ENCODE results near the gene ITGA3. TPM values are rescaled to one million over a fixed set of nuclear protein-coding genes. Genes with fewer than 3 reads are reported as not detected.

ITGA3 gene
- total RNA-seq, 1 donor from 2014 or later: 13.2 TPM

DNA sequence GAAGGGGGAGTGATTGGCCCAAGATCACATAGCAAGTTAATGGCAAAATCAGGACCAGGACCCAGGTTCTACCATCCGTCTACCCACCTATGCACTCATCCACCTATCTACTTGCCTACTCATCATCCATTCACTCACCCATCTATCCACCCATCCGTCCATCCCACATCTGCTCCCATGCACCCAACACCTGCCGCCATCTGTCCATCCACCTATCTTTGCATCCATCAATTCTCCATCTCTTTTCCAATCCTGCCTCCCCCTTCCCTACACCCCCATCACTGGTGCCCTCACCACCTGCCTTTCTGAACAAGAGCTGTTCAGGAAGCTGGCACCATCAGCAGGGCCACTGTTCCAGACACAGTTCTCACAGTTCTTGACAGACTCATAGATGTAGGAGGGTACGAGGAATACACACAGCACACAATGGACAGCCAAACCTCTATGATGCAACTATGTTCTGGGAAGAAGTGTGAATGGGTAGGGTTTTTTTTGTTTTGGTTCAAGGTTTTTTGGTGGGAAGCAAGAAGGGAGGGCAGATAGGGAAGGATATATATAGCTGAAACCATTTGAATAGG is 69.6 kb downstream of the ITGA3 start:
- Mint-ChIP-seq H3K4me3 (ENCODE audit: unreplicated experiment) (peak overlapping the region; percentile 26), H3K9me3 (ENCODE audit: unreplicated experiment) (peaks cover 11% of the 10 kb centered on the region), H3K36me3 (ENCODE audit: unreplicated experiment) (no peaks in the 10 kb centered on the region), H3K27ac (ENCODE audit: unreplicated experiment) (peak overlapping the region; percentile 50), H3K4me1 (ENCODE audit: low read depth, unreplicated experiment) (peaks cover 37% of the 10 kb centered on the region), H3K27me3 (ENCODE audit: unreplicated experiment) (peaks cover 29% of the 10 kb centered on the region)
- TF ChIP-seq, protein P1, sequence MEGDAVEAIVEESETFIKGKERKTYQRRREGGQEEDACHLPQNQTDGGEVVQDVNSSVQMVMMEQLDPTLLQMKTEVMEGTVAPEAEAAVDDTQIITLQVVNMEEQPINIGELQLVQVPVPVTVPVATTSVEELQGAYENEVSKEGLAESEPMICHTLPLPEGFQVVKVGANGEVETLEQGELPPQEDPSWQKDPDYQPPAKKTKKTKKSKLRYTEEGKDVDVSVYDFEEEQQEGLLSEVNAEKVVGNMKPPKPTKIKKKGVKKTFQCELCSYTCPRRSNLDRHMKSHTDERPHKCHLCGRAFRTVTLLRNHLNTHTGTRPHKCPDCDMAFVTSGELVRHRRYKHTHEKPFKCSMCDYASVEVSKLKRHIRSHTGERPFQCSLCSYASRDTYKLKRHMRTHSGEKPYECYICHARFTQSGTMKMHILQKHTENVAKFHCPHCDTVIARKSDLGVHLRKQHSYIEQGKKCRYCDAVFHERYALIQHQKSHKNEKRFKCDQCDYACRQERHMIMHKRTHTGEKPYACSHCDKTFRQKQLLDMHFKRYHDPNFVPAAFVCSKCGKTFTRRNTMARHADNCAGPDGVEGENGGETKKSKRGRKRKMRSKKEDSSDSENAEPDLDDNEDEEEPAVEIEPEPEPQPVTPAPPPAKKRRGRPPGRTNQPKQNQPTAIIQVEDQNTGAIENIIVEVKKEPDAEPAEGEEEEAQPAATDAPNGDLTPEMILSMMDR (IDR thresholded peaks at IDR 0.05; ENCODE audit: partially characterized antibody, unreplicated experiment): no peak
- no peak for DNase-seq

DNA sequence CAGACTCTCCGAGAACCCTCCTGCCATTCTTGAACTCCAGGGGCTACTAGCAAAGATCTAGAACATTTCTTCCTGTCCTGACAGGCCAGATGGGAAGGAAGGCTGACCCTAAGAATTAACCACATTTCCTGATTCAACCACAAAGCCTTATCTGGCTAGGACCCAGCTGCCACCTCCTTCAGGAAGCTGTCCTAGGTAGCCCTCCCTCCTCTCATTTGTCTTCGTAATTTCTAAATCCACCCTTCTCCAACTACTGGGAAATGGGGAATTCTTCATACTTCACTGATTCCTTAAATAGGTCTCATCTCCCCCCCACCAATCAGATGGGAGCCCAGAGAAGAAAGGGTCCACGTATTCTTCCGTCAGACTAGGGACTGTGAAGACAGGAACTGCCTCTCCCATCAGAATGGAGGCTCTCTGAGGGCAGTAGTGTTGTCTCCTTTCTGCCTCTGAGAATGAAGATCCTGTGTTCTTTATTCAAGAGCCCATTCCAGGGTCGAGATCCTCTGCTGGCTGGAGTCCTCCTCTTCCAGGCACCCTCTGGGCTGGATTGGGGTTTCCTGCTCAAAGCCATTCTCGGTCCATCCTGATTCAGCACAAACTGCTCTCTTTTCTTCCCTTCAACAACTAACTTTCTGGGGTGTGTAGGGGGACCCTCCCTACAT is 71.9 kb downstream of the ITGA3 start:
- peaks cover 15% of the 10 kb centered on the region for H3K9me3 Mint-ChIP-seq (ENCODE audit: unreplicated experiment)
- H3K27me3 Mint-ChIP-seq (ENCODE audit: unreplicated experiment): peaks cover 27% of the 10 kb centered on the region
- DNase-seq: no peak
- peak overlapping the region; percentile 5 for H3K27ac Mint-ChIP-seq (ENCODE audit: unreplicated experiment)
- no peaks in the 10 kb centered on the region for H3K36me3 Mint-ChIP-seq (ENCODE audit: unreplicated experiment)
- H3K4me3 Mint-ChIP-seq (ENCODE audit: unreplicated experiment): peak overlapping the region; percentile 100
- H3K4me1 Mint-ChIP-seq (ENCODE audit: low read depth, unreplicated experiment): peaks cover 32% of the 10 kb centered on the region
- TF ChIP-seq, protein P1 (IDR thresholded peaks at IDR 0.05; ENCODE audit: partially characterized antibody, unreplicated experiment): no peak

DNA sequence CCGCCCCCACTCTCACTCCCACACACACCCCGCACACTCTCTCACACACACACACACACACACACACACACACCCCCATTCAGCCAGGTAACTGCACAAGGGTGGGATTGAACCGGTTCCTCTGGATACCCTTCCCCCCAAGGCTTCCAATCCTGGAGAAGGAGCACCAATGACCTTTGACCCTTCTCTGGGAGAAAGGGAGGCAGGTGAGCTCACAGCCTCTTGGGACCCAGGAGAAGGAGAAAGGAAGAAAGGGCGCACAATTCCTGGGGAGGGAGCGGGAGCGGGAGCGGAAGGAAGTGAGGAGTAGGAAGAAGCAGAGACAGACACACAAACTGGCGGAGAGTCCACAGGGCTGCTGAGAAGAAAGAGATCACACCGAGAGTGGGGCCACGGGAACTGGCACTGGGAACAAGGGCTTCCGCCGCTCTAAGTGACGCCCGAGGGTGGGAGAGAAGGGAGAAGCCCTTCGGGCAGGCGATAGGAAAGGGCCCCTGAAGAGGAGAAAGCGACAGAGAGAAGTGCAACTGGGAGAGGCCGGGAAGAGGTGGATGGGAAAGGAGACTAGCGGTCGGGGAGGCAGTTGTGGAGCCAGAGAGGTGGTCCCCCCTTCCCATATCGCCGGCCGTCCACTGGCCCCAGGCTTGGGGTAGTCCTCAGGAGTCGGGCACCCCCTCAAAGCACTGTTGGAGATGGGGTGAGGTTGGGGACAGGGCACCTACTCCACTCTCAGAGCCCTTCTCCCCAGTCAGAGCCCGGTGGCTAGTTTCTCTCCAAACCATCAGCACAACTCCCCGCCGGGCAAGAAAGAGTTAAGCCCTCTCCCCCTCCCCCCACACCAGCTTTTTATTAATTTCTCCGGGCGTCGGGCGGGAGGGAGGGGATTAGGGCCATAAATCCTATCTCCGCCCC is 72.8 kb downstream of the ITGA3 start:
- no peaks in the 10 kb centered on the region for H3K36me3 Mint-ChIP-seq (ENCODE audit: unreplicated experiment)
- TF ChIP-seq, protein P1 (IDR thresholded peaks at IDR 0.05; ENCODE audit: partially characterized antibody, unreplicated experiment): no peak
- peak overlapping the region; percentile 100 for H3K4me3 Mint-ChIP-seq (ENCODE audit: unreplicated experiment)
- peaks cover 24% of the 10 kb centered on the region for H3K27me3 Mint-ChIP-seq (ENCODE audit: unreplicated experiment)
- DNase-seq: peak; percentile 77
- H3K27ac Mint-ChIP-seq (ENCODE audit: unreplicated experiment): peak overlapping the region; percentile 99
- H3K9me3 Mint-ChIP-seq (ENCODE audit: unreplicated experiment): peaks cover 14% of the 10 kb centered on the region
- peaks cover 30% of the 10 kb centered on the region for H3K4me1 Mint-ChIP-seq (ENCODE audit: low read depth, unreplicated experiment)

DNA sequence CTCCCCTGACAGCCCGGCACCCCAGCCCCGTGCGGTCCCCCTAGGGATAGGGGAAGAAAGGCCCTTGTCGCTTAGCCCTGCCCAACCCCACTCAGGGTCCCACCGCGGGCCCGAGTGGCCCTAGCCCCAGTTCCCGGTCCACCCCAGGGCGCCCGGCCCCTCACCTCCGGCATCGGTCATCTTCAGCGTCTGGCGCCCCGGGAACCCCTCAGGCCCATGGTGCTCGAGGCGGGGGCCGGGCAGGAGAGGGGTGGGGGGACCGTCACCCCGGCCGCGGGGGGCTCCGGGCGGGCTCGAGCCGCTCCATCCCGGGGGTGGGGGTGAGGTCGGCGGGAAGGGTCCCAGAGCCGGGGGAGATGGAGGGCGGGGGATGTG is 73.4 kb downstream of the ITGA3 start:
- peaks cover 13% of the 10 kb centered on the region for H3K9me3 Mint-ChIP-seq (ENCODE audit: unreplicated experiment)
- no peaks in the 10 kb centered on the region for H3K36me3 Mint-ChIP-seq (ENCODE audit: unreplicated experiment)
- peak overlapping the region; percentile 94 for H3K27ac Mint-ChIP-seq (ENCODE audit: unreplicated experiment)
- H3K27me3 Mint-ChIP-seq (ENCODE audit: unreplicated experiment): peaks cover 24% of the 10 kb centered on the region
- DNase-seq: no peak
- peak overlapping the region; percentile 100 for H3K4me3 Mint-ChIP-seq (ENCODE audit: unreplicated experiment)
- TF ChIP-seq, protein P1 (IDR thresholded peaks at IDR 0.05; ENCODE audit: partially characterized antibody, unreplicated experiment): no peak
- H3K4me1 Mint-ChIP-seq (ENCODE audit: low read depth, unreplicated experiment): peaks cover 30% of the 10 kb centered on the region
